ENCODE measurements around the gene CYP4F3.
"Not testable (repeated sequence)": the region's sequence is repeated elsewhere in the genome, so short reads cannot be mapped to it uniquely, and the experiment has no call there.

Gene CYP4F3

GRCh38 chr19:15642807-15643206, 2.1 kb downstream of the CYP4F3 start:
- H3K27me3 Mint-ChIP-seq: peaks cover 2% of the 10 kb centered on the region
- no peaks in the 10 kb centered on the region for H3K9me3 Mint-ChIP-seq
- H3K4me3 Mint-ChIP-seq: no peak overlapping the region
- peaks cover 5% of the 10 kb centered on the region for H3K4me1 Mint-ChIP-seq (ENCODE audit: low read depth)
- no peaks in the 10 kb centered on the region for H3K36me3 Mint-ChIP-seq (ENCODE audit: low read depth)
- H3K27ac Mint-ChIP-seq: peak overlapping the region; percentile 28

GRCh38 chr19:15643387-15643786, 2.7 kb downstream of the CYP4F3 start:
- H3K4me3 Mint-ChIP-seq: no peak overlapping the region
- H3K4me1 Mint-ChIP-seq (ENCODE audit: low read depth): peaks cover 5% of the 10 kb centered on the region
- H3K27me3 Mint-ChIP-seq: no peaks in the 10 kb centered on the region
- no peaks in the 10 kb centered on the region for H3K9me3 Mint-ChIP-seq
- no peak overlapping the region for H3K27ac Mint-ChIP-seq
- no peaks in the 10 kb centered on the region for H3K36me3 Mint-ChIP-seq (ENCODE audit: low read depth)

- H3K27ac Mint-ChIP-seq: no peak overlapping the region
- no peaks in the 10 kb centered on the region for H3K36me3 Mint-ChIP-seq (ENCODE audit: low read depth)
- peaks cover 5% of the 10 kb centered on the region for H3K4me1 Mint-ChIP-seq (ENCODE audit: low read depth)
- H3K27me3 Mint-ChIP-seq: no peaks in the 10 kb centered on the region
- H3K4me3 Mint-ChIP-seq: no peak overlapping the region
- no peaks in the 10 kb centered on the region for H3K9me3 Mint-ChIP-seq
Measured at GRCh38 chr19:15644066-15644741, 3.5 kb downstream of the CYP4F3 start.

- H3K4me1 Mint-ChIP-seq (ENCODE audit: low read depth): peaks cover 5% of the 10 kb centered on the region
- no peaks in the 10 kb centered on the region for H3K27me3 Mint-ChIP-seq
- H3K27ac Mint-ChIP-seq: no peak overlapping the region
- H3K9me3 Mint-ChIP-seq: no peaks in the 10 kb centered on the region
- no peaks in the 10 kb centered on the region for H3K36me3 Mint-ChIP-seq (ENCODE audit: low read depth)
- no peak overlapping the region for H3K4me3 Mint-ChIP-seq
Measured at GRCh38 chr19:15644816-15645215, 4.1 kb downstream of the CYP4F3 start.

- peaks cover 19% of the 10 kb centered on the region for H3K27me3 Mint-ChIP-seq
- no peak overlapping the region for H3K27ac Mint-ChIP-seq
- H3K9me3 Mint-ChIP-seq: no peaks in the 10 kb centered on the region
- H3K36me3 Mint-ChIP-seq (ENCODE audit: low read depth): no peaks in the 10 kb centered on the region
- H3K4me1 Mint-ChIP-seq (ENCODE audit: low read depth): no peaks in the 10 kb centered on the region
- H3K4me3 Mint-ChIP-seq: no peak overlapping the region
Measured at GRCh38 chr19:15649526-15649925, 8.8 kb downstream of the CYP4F3 start.

GRCh38 chr19:15650123-15650522, 9.4 kb downstream of the CYP4F3 start:
- not testable (repeated sequence) for H3K27ac Mint-ChIP-seq; H3K4me1 Mint-ChIP-seq (ENCODE audit: low read depth); H3K9me3 Mint-ChIP-seq; H3K36me3 Mint-ChIP-seq (ENCODE audit: low read depth); H3K4me3 Mint-ChIP-seq
- H3K27me3 Mint-ChIP-seq: peaks cover 24% of the 10 kb centered on the region

- Mint-ChIP-seq H3K36me3 (ENCODE audit: low read depth) (no peaks in the 10 kb centered on the region), H3K27ac (no peak overlapping the region), H3K9me3 (no peaks in the 10 kb centered on the region)
Measured at GRCh38 chr19:15651791-15652190, 11.1 kb downstream of the CYP4F3 start.

GRCh38 chr19:15652559-15653278, 12.0 kb downstream of the CYP4F3 start:
- H3K27ac Mint-ChIP-seq: no peak overlapping the region
- peaks cover 35% of the 10 kb centered on the region for H3K27me3 Mint-ChIP-seq
- no peaks in the 10 kb centered on the region for H3K9me3 Mint-ChIP-seq
- no peaks in the 10 kb centered on the region for H3K36me3 Mint-ChIP-seq (ENCODE audit: low read depth)
- H3K4me3 Mint-ChIP-seq: no peak overlapping the region
- H3K4me1 Mint-ChIP-seq (ENCODE audit: low read depth): no peaks in the 10 kb centered on the region

More at GRCh38 chr19:15651791-15652190, 11.1 kb downstream of the CYP4F3 start:
- no peak overlapping the region for H3K4me3 Mint-ChIP-seq
- H3K27me3 Mint-ChIP-seq: peaks cover 32% of the 10 kb centered on the region
- H3K4me1 Mint-ChIP-seq (ENCODE audit: low read depth): no peaks in the 10 kb centered on the region

GRCh38 chr19:15656467-15656866, 15.8 kb downstream of the CYP4F3 start:
- no peak overlapping the region for H3K4me3 Mint-ChIP-seq
- H3K27ac Mint-ChIP-seq: no peak overlapping the region
- H3K36me3 Mint-ChIP-seq (ENCODE audit: low read depth): no peaks in the 10 kb centered on the region
- peaks cover 44% of the 10 kb centered on the region for H3K27me3 Mint-ChIP-seq
- no peaks in the 10 kb centered on the region for H3K9me3 Mint-ChIP-seq
- no peaks in the 10 kb centered on the region for H3K4me1 Mint-ChIP-seq (ENCODE audit: low read depth)

GRCh38 chr19:15663247-15663646, 22.6 kb downstream of the CYP4F3 start:
- Mint-ChIP-seq H3K27me3 (peaks cover 25% of the 10 kb centered on the region), H3K27ac (no peak overlapping the region), H3K36me3 (ENCODE audit: low read depth) (no peaks in the 10 kb centered on the region), H3K4me1 (ENCODE audit: low read depth) (no peaks in the 10 kb centered on the region), H3K9me3 (no peaks in the 10 kb centered on the region), H3K4me3 (no peak overlapping the region)

- no peaks in the 10 kb centered on the region for H3K9me3 Mint-ChIP-seq
- no peaks in the 10 kb centered on the region for H3K4me1 Mint-ChIP-seq (ENCODE audit: low read depth)
- no peaks in the 10 kb centered on the region for H3K36me3 Mint-ChIP-seq (ENCODE audit: low read depth)
- H3K27me3 Mint-ChIP-seq: peaks cover 24% of the 10 kb centered on the region
- no peak overlapping the region for H3K27ac Mint-ChIP-seq
- no peak overlapping the region for H3K4me3 Mint-ChIP-seq
Measured at GRCh38 chr19:15666186-15666585, 25.5 kb downstream of the CYP4F3 start.

- no peaks in the 10 kb centered on the region for H3K36me3 Mint-ChIP-seq (ENCODE audit: low read depth)
- no peak overlapping the region for H3K4me3 Mint-ChIP-seq
- H3K27me3 Mint-ChIP-seq: peaks cover 20% of the 10 kb centered on the region
- H3K9me3 Mint-ChIP-seq: no peaks in the 10 kb centered on the region
- H3K27ac Mint-ChIP-seq: no peak overlapping the region
- no peaks in the 10 kb centered on the region for H3K4me1 Mint-ChIP-seq (ENCODE audit: low read depth)
Measured at GRCh38 chr19:15666883-15667282, 26.2 kb downstream of the CYP4F3 start.

GRCh38 chr19:15669440-15669839, 28.7 kb downstream of the CYP4F3 start:
- Mint-ChIP-seq H3K4me1 (ENCODE audit: low read depth) (peaks cover 14% of the 10 kb centered on the region), H3K36me3 (ENCODE audit: low read depth) (no peaks in the 10 kb centered on the region), H3K27me3 (peaks cover 10% of the 10 kb centered on the region), H3K9me3 (peaks cover 3% of the 10 kb centered on the region), H3K4me3 (no peak overlapping the region), H3K27ac (no peak overlapping the region)

GRCh38 chr19:15669891-15670290, 29.2 kb downstream of the CYP4F3 start:
- no peak overlapping the region for H3K4me3 Mint-ChIP-seq
- no peak overlapping the region for H3K27ac Mint-ChIP-seq
- no peaks in the 10 kb centered on the region for H3K36me3 Mint-ChIP-seq (ENCODE audit: low read depth)
- H3K4me1 Mint-ChIP-seq (ENCODE audit: low read depth): peaks cover 17% of the 10 kb centered on the region
- peaks cover 8% of the 10 kb centered on the region for H3K27me3 Mint-ChIP-seq
- H3K9me3 Mint-ChIP-seq: peaks cover 5% of the 10 kb centered on the region

- Mint-ChIP-seq H3K27me3 (peaks cover 6% of the 10 kb centered on the region), H3K27ac (no peak overlapping the region), H3K4me3 (no peak overlapping the region), H3K36me3 (ENCODE audit: low read depth) (no peaks in the 10 kb centered on the region), H3K4me1 (ENCODE audit: low read depth) (peaks cover 17% of the 10 kb centered on the region), H3K9me3 (peaks cover 5% of the 10 kb centered on the region)
Measured at GRCh38 chr19:15671237-15671821, 30.6 kb downstream of the CYP4F3 start.
